Tibial nerve (tissue), 4 donors: Measurements from ENCODE around the gene ALAS1.

ENCODE experiments used
- CTCF ChIP-seq, 5 experiments: fragments of 200-600 bp in 3 of 5; fragments of 450-650 bp in 2 of 5; sonication (generic) in 3 of 5; IDR thresholded peaks; one replicate each; pipeline ENCODE4 v1.5.1; 2016 to 2019; ENCODE audit warnings: antibody characterized with exemption in 5 of 5, mild to moderate bottlenecking in 3 of 5, moderate library complexity in 2 of 5
- EP300 ChIP-seq, 2 donors: sonication (generic); formaldehyde crosslinking; IDR thresholded peaks; one replicate each; pipeline ENCODE4 v1.6.1; 2017; ENCODE audit warnings: antibody characterized with exemption in 2 of 2, mild to moderate bottlenecking in 1 of 2
- POLR2A ChIP-seq, 2 donors: fragments of 450-650 bp; IDR thresholded peaks; one replicate each; pipeline ENCODE4 v1.6.1; 2017; ENCODE audit warnings: antibody characterized with exemption in 2 of 2, mild to moderate bottlenecking in 2 of 2, moderate library complexity in 2 of 2

DNA sequence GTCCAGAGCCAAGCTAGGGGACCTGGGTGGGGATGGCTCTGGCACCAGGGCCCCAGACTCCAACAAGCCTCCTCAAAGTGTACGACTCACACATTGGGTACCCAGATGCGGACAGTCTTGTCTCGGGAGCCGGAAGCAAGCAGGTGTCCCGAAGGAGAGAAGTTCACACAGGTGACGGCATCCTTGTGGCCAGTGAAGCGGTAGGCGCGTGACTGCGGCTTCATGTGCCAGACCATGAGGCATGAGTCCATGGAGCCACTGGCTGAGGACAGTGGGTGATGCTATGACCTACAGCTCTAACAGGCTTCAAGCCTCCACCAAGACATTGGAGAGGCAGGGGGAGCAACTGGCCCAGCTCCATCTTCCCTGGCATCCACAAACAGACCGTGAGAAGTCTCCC, 48.2 kb upstream of the ALAS1 start:
- TF ChIP-seq CTCF (IDR thresholded peaks at IDR 0.05) (no peak), POLR2A (IDR thresholded peaks at IDR 0.05) (no peak), EP300 (IDR thresholded peaks at IDR 0.05) (no peak)
